ENCODE measurements around the gene LYST. TPM values are rescaled to one million over a fixed set of nuclear protein-coding genes. Genes with fewer than 3 reads are reported as not detected.

The LYST gene
- total RNA-seq, 2 experiments from 2014 or later = 4.0 to 8.2 TPM

DNA sequence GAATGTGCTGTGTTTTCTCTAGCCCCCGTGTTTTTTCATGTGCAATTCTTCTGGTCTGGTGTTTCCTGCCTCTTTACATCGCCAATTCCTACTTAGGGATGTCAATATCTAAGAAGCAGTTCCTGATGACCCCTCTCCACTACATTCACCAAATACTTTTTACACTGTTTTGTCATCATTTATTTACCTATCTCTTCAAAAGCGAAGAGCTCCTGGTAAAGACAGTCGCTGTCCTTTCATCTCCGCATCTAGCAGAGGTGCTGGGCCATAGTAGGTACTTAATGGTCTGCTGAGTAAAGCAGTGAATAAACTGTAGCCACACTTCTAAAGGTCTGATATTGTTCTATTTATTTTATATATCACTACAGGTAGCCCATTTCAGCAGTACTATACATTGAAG is 43.0 kb downstream of the LYST start:
- Histone ChIP-seq H3K4me3 (ENCODE audit: low read depth, low read length, poor library complexity, severe bottlenecking) (no peak overlapping the region), H3K79me2 (ENCODE audit: insufficient read depth, low read depth, low read length) (no peaks in the 10 kb centered on the region), H3K4me2 (ENCODE audit: low read length) (no peak overlapping the region), H3K36me3 (ENCODE audit: insufficient read depth, low read length) (no peaks in the 10 kb centered on the region), H2AFZ (ENCODE audit: low read length) (no peak overlapping the region), H3K27ac (ENCODE audit: low read depth, low read length, poor library complexity, severe bottlenecking) (no peak overlapping the region), H3K9me3 (ENCODE audit: low read length) (no peaks in the 10 kb centered on the region), H4K20me1 (ENCODE audit: insufficient read depth, low read length) (no peaks in the 10 kb centered on the region), H3K9me2 (ENCODE audit: insufficient read depth, low read length) (no peaks in the 10 kb centered on the region), H3K4me1 (ENCODE audit: insufficient read depth, low read length, poor library complexity, severe bottlenecking) (no peaks in the 10 kb centered on the region)
- intact Hi-C loops (cut with micrococcal nuclease; ENCODE audit: unreplicated experiment) = no loop called here
- no peak for DNase-seq (ENCODE audit: low spot score)
- no TSS peak for BruUV-seq (replicated peaks)
- POLR2A ChIA-PET = no interaction called here
- no peak for TF ChIP-seq EZH2phosphoT487 (IDR thresholded peaks at IDR 0.05; ENCODE audit: borderline replicate concordance, low read depth, low read length)
- TF ChIP-seq, protein P1, sequence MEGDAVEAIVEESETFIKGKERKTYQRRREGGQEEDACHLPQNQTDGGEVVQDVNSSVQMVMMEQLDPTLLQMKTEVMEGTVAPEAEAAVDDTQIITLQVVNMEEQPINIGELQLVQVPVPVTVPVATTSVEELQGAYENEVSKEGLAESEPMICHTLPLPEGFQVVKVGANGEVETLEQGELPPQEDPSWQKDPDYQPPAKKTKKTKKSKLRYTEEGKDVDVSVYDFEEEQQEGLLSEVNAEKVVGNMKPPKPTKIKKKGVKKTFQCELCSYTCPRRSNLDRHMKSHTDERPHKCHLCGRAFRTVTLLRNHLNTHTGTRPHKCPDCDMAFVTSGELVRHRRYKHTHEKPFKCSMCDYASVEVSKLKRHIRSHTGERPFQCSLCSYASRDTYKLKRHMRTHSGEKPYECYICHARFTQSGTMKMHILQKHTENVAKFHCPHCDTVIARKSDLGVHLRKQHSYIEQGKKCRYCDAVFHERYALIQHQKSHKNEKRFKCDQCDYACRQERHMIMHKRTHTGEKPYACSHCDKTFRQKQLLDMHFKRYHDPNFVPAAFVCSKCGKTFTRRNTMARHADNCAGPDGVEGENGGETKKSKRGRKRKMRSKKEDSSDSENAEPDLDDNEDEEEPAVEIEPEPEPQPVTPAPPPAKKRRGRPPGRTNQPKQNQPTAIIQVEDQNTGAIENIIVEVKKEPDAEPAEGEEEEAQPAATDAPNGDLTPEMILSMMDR (conservative IDR thresholded peaks at IDR 0.05; ENCODE audit: low read length) = no peak
- CTCF ChIA-PET (ENCODE audit: unreplicated experiment) = no interaction called here

DNA sequence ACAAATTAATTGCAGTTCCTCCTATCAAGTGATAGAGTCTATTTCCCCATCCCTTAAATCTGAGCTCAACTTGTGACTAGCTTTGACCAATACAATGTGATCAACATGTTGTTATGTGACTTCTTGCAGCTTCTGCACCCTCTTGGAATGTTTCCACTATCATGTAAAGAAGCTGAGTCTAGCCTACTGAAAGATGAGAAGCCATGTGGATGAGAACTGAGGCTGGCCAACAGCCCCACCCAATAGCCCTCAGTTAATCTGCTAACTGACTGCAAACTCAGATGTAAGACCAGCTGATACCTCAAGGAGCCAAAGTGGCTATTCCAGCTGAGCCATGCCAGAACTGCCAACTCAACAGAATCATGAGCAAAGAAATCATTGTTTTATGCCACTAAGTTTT is 44.0 kb downstream of the LYST start:
- ChIA-PET POLR2A (interaction anchor here (0.8 to 1.8 kb wide), 3 partner anchors 10 to 20 kb away, joined by 4 to 10 read pairs (median 4); no protein-coding TSS in a partner anchor), CTCF (ENCODE audit: unreplicated experiment) (no interaction called here)
- TF ChIP-seq, protein P1 (conservative IDR thresholded peaks at IDR 0.05; ENCODE audit: low read length) = no peak
- Histone ChIP-seq H3K36me3 (ENCODE audit: insufficient read depth, low read length) (no peaks in the 10 kb centered on the region), H4K20me1 (ENCODE audit: insufficient read depth, low read length) (no peaks in the 10 kb centered on the region), H3K4me1 (ENCODE audit: insufficient read depth, low read length, poor library complexity, severe bottlenecking) (no peaks in the 10 kb centered on the region), H3K9me3 (ENCODE audit: low read length) (no peaks in the 10 kb centered on the region), H3K79me2 (ENCODE audit: insufficient read depth, low read depth, low read length) (no peaks in the 10 kb centered on the region), H3K4me2 (ENCODE audit: low read length) (no peak overlapping the region), H3K4me3 (ENCODE audit: low read depth, low read length, poor library complexity, severe bottlenecking) (no peak overlapping the region), H3K27ac (ENCODE audit: low read depth, low read length, poor library complexity, severe bottlenecking) (no peak overlapping the region), H3K9me2 (ENCODE audit: insufficient read depth, low read length) (no peaks in the 10 kb centered on the region), H2AFZ (ENCODE audit: low read length) (no peak overlapping the region)
- intact Hi-C loops (cut with micrococcal nuclease; ENCODE audit: unreplicated experiment) = no loop called here
- no peak for DNase-seq (ENCODE audit: low spot score)
- no TSS peak for BruUV-seq (replicated peaks)

DNA sequence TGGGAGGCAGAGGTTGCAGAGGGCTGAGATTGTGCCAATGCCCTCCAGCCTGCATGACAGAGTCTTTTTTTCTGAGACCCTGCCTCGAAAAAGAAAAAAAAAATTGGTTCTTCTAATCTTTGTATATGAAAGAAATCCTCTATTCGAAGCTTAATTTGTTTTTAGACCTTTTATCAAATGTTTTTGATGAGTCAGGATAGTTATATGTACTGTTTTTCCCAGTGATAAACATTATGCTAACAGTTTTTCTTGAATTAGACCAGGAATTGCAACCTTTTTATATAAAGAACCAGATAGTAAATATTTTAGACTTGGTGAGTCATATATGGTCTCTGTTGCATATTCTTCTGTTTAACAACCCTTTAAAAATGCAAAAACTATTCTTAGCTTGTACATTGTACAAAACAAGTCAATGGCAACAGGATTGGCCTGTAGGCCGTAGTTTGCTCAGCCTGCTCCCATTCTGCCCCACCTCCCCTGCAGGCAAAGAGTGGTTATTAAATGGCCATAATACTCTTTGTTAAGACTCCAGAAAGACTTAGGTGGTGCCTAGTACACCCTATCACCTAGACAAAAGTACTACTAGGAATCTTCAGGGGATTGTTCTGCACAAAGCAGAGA is 45.2 kb downstream of the LYST start:
- ChIA-PET CTCF (ENCODE audit: unreplicated experiment) (interaction anchor here (0.6 to 0.8 kb wide), 2 partner anchors 9 to 21 kb away, joined by 3 read pairs; no protein-coding TSS in a partner anchor), POLR2A (interaction anchor here (0.7 to 1.8 kb wide), 3 partner anchors 11 to 32 kb away, joined by 3 to 10 read pairs (median 3); no protein-coding TSS in a partner anchor)
- Histone ChIP-seq H3K4me1 (ENCODE audit: insufficient read depth, low read length, poor library complexity, severe bottlenecking) (no peaks in the 10 kb centered on the region), H3K9me3 (ENCODE audit: low read length) (no peaks in the 10 kb centered on the region), H3K9me2 (ENCODE audit: insufficient read depth, low read length) (no peaks in the 10 kb centered on the region), H3K4me3 (ENCODE audit: low read depth, low read length, poor library complexity, severe bottlenecking) (no peak overlapping the region), H3K27ac (ENCODE audit: low read depth, low read length, poor library complexity, severe bottlenecking) (no peak overlapping the region), H3K4me2 (ENCODE audit: low read length) (no peak overlapping the region), H4K20me1 (ENCODE audit: insufficient read depth, low read length) (no peaks in the 10 kb centered on the region), H3K36me3 (ENCODE audit: insufficient read depth, low read length) (no peaks in the 10 kb centered on the region), H3K79me2 (ENCODE audit: insufficient read depth, low read depth, low read length) (no peaks in the 10 kb centered on the region), H2AFZ (ENCODE audit: low read length) (no peak overlapping the region)
- intact Hi-C loops (cut with micrococcal nuclease; ENCODE audit: unreplicated experiment) = no loop called here
- DNase-seq (ENCODE audit: low spot score) = no peak
- TF ChIP-seq, protein P1 (conservative IDR thresholded peaks at IDR 0.05; ENCODE audit: low read length) = no peak
- TF ChIP-seq EZH2phosphoT487 (IDR thresholded peaks at IDR 0.05; ENCODE audit: borderline replicate concordance, low read depth, low read length) = no peak
- BruUV-seq (replicated peaks) = no TSS peak

All from OCI-LY7 (cell line).